HCT116 (cell line): ENCODE data around the gene DGAT2. TPM values are rescaled to one million over a fixed set of nuclear protein-coding genes. Genes with fewer than 3 reads are reported as not detected.

Experiments
- ATAC-seq: fragments of 200-7000 bp; cut with Tn5 transposase; 2 replicates; pipeline ENCODE4 v1.9.1; 2020; ENCODE audit warnings: mild to moderate bottlenecking, moderate library complexity
- BruUV-seq: library from RNA; stranded (reverse); fragments of 400-500 nt; replicated peaks from 2 replicates; lab custom pipeline; 2021; lab: Mats Ljungman, UMichigan
- CTCF ChIA-PET: fragments of 300-600 bp; sonication (Branson Sonifier 250); formaldehyde crosslinking; loops from one replicate; lab custom pipeline; 2021; ENCODE audit warnings: antibody characterized with exemption; lab: Charles Lee
- POLR2A ChIA-PET: fragments of 300-600, 350-600 bp; sonication (Branson Sonifier 250); formaldehyde crosslinking; loops from one replicate; lab custom pipeline; 2021; ENCODE audit warnings: antibody characterized with exemption; lab: Charles Lee
- RAD21 ChIA-PET, 2 experiments: fragments of 300-600 bp; sonication (Branson Sonifier 250); formaldehyde crosslinking; loops; one replicate each; lab custom pipeline; 2023; ENCODE audit warnings: low total read pairs in 2 of 2; ENCODE audit not compliant: uncharacterized antibody in 2 of 2, unreplicated experiment in 2 of 2, low non-redundant PET in 1 of 2; lab: Charles Lee
- DNase-seq: peaks from one replicate; pipeline ENCODE4 v3.0.0-alpha.2; 2010; ENCODE audit warnings: low read depth, low spot score
- H2AFZ ChIP-seq: fragments of 200-600 bp; shearing (Covaris generic), sonication (generic); 2 replicates; pipeline ENCODE4 v1.6.1; 2017; ENCODE audit warnings: low read depth, mixed run types, mixed read lengths, antibody characterized with exemption, low read length; ENCODE audit not compliant: poor library complexity, severe bottlenecking
- H3K27ac ChIP-seq: 2 replicates; pipeline ENCODE4 v1.5.1; 2012; ENCODE audit warnings: low read depth, low read length
- H3K27me3 ChIP-seq: fragments of 200-600 bp; sonication (generic); 2 replicates; pipeline ENCODE4 v1.6.1; 2016; ENCODE audit warnings: mixed run types, low read length, mixed read lengths; ENCODE audit not compliant: insufficient read depth
- H3K36me3 ChIP-seq, 2 experiments: fragments of 200-500 bp in 1 of 2; fragments of 200-600 bp in 1 of 2; sonication (Bioruptor generic) in 1 of 2; sonication (generic) in 1 of 2; 2 replicates each; pipeline versions ENCODE4 v1.5.1 to v1.6.1; 2014 to 2016; ENCODE audit warnings: low read length in 2 of 2, inconsistent platforms in 1 of 2, mixed read lengths in 1 of 2, mixed run types in 1 of 2; ENCODE audit not compliant: insufficient read depth in 2 of 2, control insufficient read depth in 1 of 2
- H3K4me1 ChIP-seq, 2 experiments: fragments of 200-600 bp in 1 of 2; sonication (generic) in 1 of 2; 2 replicates each; pipeline versions ENCODE4 v1.5.1 to v1.6.1; 2012 to 2017; ENCODE audit warnings: low read length in 2 of 2, inconsistent platforms in 1 of 2, mild to moderate bottlenecking in 1 of 2, mixed read lengths in 1 of 2, mixed run types in 1 of 2, moderate library complexity in 1 of 2; ENCODE audit not compliant: insufficient read depth in 2 of 2, control insufficient read depth in 1 of 2
- H3K4me2 ChIP-seq: fragments of 200-600 bp; sonication (generic); 2 replicates; pipeline ENCODE4 v1.6.1; 2017; ENCODE audit warnings: mixed run types, low read length, mixed read lengths
- H3K4me3 ChIP-seq, 2 experiments: fragments of 200-600 bp in 1 of 2; sonication (generic) in 1 of 2; replicated peaks in 1 of 2; 2 replicates each; pipeline ENCODE4 v1.5.1; 2011 to 2016; ENCODE audit warnings: low read length in 2 of 2, control low read depth in 1 of 2, low read depth in 1 of 2, mild to moderate bottlenecking in 1 of 2, mixed read lengths in 1 of 2, mixed run types in 1 of 2
- H3K79me2 ChIP-seq: fragments of 200-600 bp; sonication (generic); 2 replicates; pipeline ENCODE4 v1.6.1; 2017; ENCODE audit warnings: mild to moderate bottlenecking, mixed run types, low read length, moderate library complexity, mixed read lengths; ENCODE audit not compliant: insufficient read depth
- H3K9ac ChIP-seq: fragments of 200-600 bp; sonication (generic); 2 replicates; pipeline ENCODE4 v1.6.1; 2016; ENCODE audit warnings: low read length, mixed read lengths
- H3K9me2 ChIP-seq: fragments of 200-600 bp; sonication (generic), shearing (Covaris generic); 2 replicates; pipeline ENCODE4 v1.6.1; 2017; ENCODE audit warnings: mixed run types, mild to moderate bottlenecking, moderate library complexity; ENCODE audit not compliant: insufficient read depth
- H3K9me3 ChIP-seq, 2 experiments: fragments of 200-500 bp in 1 of 2; fragments of 200-600 bp in 1 of 2; sonication (Bioruptor generic) in 1 of 2; sonication (generic) in 1 of 2; 2 replicates each; pipeline ENCODE4 v1.6.1; 2014 to 2017; ENCODE audit warnings: low read length in 2 of 2, mixed read lengths in 2 of 2, inconsistent platforms in 1 of 2, low read depth in 1 of 2, mild to moderate bottlenecking in 1 of 2, mixed run types in 1 of 2, moderate library complexity in 1 of 2; ENCODE audit not compliant: control insufficient read depth in 1 of 2, insufficient read depth in 1 of 2
- H4K20me1 ChIP-seq: fragments of 200-600 bp; sonication (generic), shearing (Covaris generic); 2 replicates; pipeline ENCODE4 v1.6.1; 2017; ENCODE audit warnings: mixed run types, mild to moderate bottlenecking, moderate library complexity; ENCODE audit not compliant: insufficient read depth
- CEBPB ChIP-seq: IDR thresholded peaks from 2 replicates; pipeline ENCODE4 v1.6.1; 2012; ENCODE audit warnings: low read depth
- EGR1 ChIP-seq: IDR thresholded peaks from 2 replicates; pipeline ENCODE4 v1.6.1; 2012; ENCODE audit warnings: low read depth
- ELF1 ChIP-seq: IDR thresholded peaks from 2 replicates; pipeline ENCODE4 v1.6.1; 2012; ENCODE audit warnings: low read depth, borderline replicate concordance
- EZH2phosphoT487 ChIP-seq: fragments of 200-600 bp; IDR thresholded peaks from 2 replicates; pipeline ENCODE4 v1.6.1; 2018; ENCODE audit warnings: antibody characterized with exemption, borderline replicate concordance
- FOSL1 ChIP-seq: IDR thresholded peaks from 2 replicates; pipeline ENCODE4 v1.6.1; 2012; ENCODE audit warnings: low read depth
- JUND ChIP-seq: IDR thresholded peaks from 2 replicates; pipeline ENCODE4 v1.6.1; 2012
- POLR2AphosphoS5 ChIP-seq: IDR thresholded peaks from 2 replicates; pipeline ENCODE4 v1.6.1; 2011; ENCODE audit warnings: mild to moderate bottlenecking, low read depth, low read length, moderate library complexity
- RAD21 ChIP-seq: IDR thresholded peaks from 2 replicates; pipeline ENCODE4 v1.6.1; 2012; ENCODE audit warnings: low read depth, mild to moderate bottlenecking
- REST ChIP-seq: IDR thresholded peaks from 2 replicates; pipeline ENCODE4 v1.6.1; 2012; ENCODE audit warnings: low read depth
- SIN3A ChIP-seq: IDR thresholded peaks from 2 replicates; pipeline ENCODE4 v1.6.1; 2012; ENCODE audit warnings: low read depth
- SRF ChIP-seq: IDR thresholded peaks from 2 replicates; pipeline ENCODE4 v1.6.1; 2012; ENCODE audit warnings: low read depth
- TCF7L2 ChIP-seq: IDR thresholded peaks from 2 replicates; pipeline ENCODE4 v1.7.0; 2011; ENCODE audit warnings: borderline replicate concordance, inconsistent platforms; ENCODE audit not compliant: insufficient read depth, insufficient read length; ENCODE audit errors: extremely low read depth
- YY1 ChIP-seq: IDR thresholded peaks from 2 replicates; pipeline ENCODE4 v1.6.1; 2011; ENCODE audit warnings: low read length, low read depth, moderate library complexity, mild to moderate bottlenecking; ENCODE audit not compliant: insufficient replicate concordance; ENCODE audit errors: extremely low read depth
- ZFX ChIP-seq: fragments of 450-650 bp; IDR thresholded peaks from 2 replicates; pipeline ENCODE4 v1.6.1; 2017
- intact Hi-C: fragments of 100-400 bp; cut with micrococcal nuclease; formaldehyde crosslinking; loops from 2 replicates; pipeline ENCODE4 v1.10.0; 2022
- total RNA-seq: library from RNA; stranded (reverse); gene quantifications from one replicate; pipeline ENCODE4 v1.2.1, GENCODE V29; 2021; ENCODE audit not compliant: unreplicated experiment
- TF ChIP-seq, protein P1 (sequence below): IDR thresholded peaks from 2 replicates; pipeline ENCODE4 v1.6.1; 2012
- TF ChIP-seq, protein P2 (sequence below): IDR thresholded peaks from 2 replicates; pipeline ENCODE4 v1.6.1; 2011; ENCODE audit warnings: mild to moderate bottlenecking, low read length, moderate library complexity; ENCODE audit not compliant: insufficient replicate concordance; ENCODE audit errors: extremely low read depth

The DGAT2 gene
- total RNA-seq, 1 experiment from 2014 or later: 2.4 TPM

- intact Hi-C loops: no loop called here
- Histone ChIP-seq H3K9me3 (no peaks in the 10 kb centered on the region), H3K4me1 (no peaks in the 10 kb centered on the region), H3K36me3 (no peaks in the 10 kb centered on the region), H3K9ac (no peak overlapping the region), H4K20me1 (no peaks in the 10 kb centered on the region), H3K4me3 (no peak overlapping the region), H2AFZ (no peak overlapping the region), H3K9me2 (no peaks in the 10 kb centered on the region), H3K27ac (no peak overlapping the region), H3K79me2 (peaks cover 13% of the 10 kb centered on the region), H3K27me3 (no peaks in the 10 kb centered on the region), H3K4me2 (no peak overlapping the region)
- ATAC-seq (no peak), DNase-seq (no peak)
- ChIA-PET CTCF (no interaction called here), POLR2A (no interaction called here), RAD21 (no interaction called here)
- no TSS peak for BruUV-seq
- TF ChIP-seq TCF7L2 (no peak), REST (no peak), SIN3A (no peak), ZFX (no peak), ELF1 (no peak), EZH2phosphoT487 (no peak), POLR2AphosphoS5 (no peak), FOSL1 (no peak), SRF (no peak), CEBPB (no peak), RAD21 (no peak), JUND (no peak), YY1 (no peak), EGR1 (no peak)
- TF ChIP-seq, protein P1, sequence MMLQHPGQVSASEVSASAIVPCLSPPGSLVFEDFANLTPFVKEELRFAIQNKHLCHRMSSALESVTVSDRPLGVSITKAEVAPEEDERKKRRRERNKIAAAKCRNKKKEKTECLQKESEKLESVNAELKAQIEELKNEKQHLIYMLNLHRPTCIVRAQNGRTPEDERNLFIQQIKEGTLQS: no peak
- TF ChIP-seq, protein P2, sequence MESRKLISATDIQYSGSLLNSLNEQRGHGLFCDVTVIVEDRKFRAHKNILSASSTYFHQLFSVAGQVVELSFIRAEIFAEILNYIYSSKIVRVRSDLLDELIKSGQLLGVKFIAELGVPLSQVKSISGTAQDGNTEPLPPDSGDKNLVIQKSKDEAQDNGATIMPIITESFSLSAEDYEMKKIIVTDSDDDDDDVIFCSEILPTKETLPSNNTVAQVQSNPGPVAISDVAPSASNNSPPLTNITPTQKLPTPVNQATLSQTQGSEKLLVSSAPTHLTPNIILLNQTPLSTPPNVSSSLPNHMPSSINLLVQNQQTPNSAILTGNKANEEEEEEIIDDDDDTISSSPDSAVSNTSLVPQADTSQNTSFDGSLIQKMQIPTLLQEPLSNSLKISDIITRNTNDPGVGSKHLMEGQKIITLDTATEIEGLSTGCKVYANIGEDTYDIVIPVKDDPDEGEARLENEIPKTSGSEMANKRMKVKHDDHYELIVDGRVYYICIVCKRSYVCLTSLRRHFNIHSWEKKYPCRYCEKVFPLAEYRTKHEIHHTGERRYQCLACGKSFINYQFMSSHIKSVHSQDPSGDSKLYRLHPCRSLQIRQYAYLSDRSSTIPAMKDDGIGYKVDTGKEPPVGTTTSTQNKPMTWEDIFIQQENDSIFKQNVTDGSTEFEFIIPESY: no peak
Measured at GRCh38 chr11:75823415-75823814, 54.8 kb downstream of the DGAT2 start.
